Hepatocyte (in vitro differentiated cells): ENCODE data around the gene ANO10.

ENCODE experiments used
- CTCF ChIP-seq: fragments of 200-600 bp; sonication (generic); IDR thresholded peaks from 2 replicates; pipeline ENCODE4 v1.5.1; 2016; ENCODE audit warnings: antibody characterized with exemption, mild to moderate bottlenecking; ENCODE audit not compliant: poor library complexity
- EZH2 ChIP-seq: fragments of 200-600 bp; sonication (generic); IDR thresholded peaks from 2 replicates; pipeline ENCODE4 v1.6.1; 2016; ENCODE audit warnings: antibody characterized with exemption, mild to moderate bottlenecking, borderline replicate concordance
- EZH2phosphoT487 ChIP-seq: fragments of 200-600 bp; sonication (generic); IDR thresholded peaks from one replicate; pipeline ENCODE4 v1.6.1; 2018; ENCODE audit warnings: antibody characterized with exemption, mild to moderate bottlenecking, low read depth, moderate library complexity; ENCODE audit not compliant: unreplicated experiment, severe bottlenecking

GRCh38 chr3:43379343-43379742 lies 242.5 kb downstream of the ANO10 start:
- TF ChIP-seq EZH2phosphoT487: no peak
- TF ChIP-seq CTCF: no peak
- no peak for TF ChIP-seq EZH2
